HL-60 (cell line): ENCODE measurements around the gene PRKRIP1.
"Not testable (repeated sequence)": the region's sequence is repeated elsewhere in the genome, so short reads cannot be mapped to it uniquely, and the experiment has no call there.

ENCODE experiments used
- GABPA ChIP-seq: IDR thresholded peaks from 2 replicates; pipeline ENCODE4 v1.6.1; 2012; ENCODE audit warnings: low read depth
- TF ChIP-seq, protein P1 (sequence below): IDR thresholded peaks from one replicate; pipeline ENCODE4 v1.5.1; 2011; ENCODE audit warnings: low read length, control low read depth, inconsistent platforms; ENCODE audit not compliant: insufficient read depth

DNA sequence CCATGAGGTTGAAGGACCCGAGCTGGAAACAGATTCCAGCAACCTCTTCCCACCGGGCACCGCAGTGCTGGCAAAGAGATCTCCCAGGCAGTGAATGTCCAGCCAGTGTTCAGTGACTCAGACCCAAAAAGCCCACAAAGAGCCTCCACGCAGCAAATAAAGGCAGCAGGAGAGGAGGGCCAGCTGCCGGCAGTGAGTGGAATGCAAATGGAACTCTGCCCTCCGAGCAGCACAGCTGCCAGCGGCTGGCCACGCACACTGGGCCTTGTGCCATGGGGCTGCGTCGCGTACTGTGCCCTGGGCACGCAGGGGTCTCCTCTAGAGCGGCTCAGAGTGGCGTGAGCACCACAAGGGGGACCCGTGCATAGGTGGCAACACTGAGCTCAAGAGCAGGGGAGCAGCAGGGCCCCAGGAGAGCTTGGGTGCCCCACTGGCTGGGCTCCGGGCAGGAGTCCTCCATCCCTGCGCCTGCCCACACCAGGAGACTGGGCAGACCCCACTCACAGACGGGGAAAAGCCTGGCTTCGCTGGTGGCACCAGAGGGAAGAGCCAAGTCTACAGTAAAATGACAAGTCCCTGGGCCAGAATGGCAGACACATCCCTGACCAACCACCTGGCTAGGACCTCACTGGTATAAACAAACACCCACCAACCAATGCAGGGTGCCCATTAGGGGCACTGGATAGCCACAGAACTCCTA is 78.7 kb downstream of the PRKRIP1 start:
- TF ChIP-seq, protein P1, sequence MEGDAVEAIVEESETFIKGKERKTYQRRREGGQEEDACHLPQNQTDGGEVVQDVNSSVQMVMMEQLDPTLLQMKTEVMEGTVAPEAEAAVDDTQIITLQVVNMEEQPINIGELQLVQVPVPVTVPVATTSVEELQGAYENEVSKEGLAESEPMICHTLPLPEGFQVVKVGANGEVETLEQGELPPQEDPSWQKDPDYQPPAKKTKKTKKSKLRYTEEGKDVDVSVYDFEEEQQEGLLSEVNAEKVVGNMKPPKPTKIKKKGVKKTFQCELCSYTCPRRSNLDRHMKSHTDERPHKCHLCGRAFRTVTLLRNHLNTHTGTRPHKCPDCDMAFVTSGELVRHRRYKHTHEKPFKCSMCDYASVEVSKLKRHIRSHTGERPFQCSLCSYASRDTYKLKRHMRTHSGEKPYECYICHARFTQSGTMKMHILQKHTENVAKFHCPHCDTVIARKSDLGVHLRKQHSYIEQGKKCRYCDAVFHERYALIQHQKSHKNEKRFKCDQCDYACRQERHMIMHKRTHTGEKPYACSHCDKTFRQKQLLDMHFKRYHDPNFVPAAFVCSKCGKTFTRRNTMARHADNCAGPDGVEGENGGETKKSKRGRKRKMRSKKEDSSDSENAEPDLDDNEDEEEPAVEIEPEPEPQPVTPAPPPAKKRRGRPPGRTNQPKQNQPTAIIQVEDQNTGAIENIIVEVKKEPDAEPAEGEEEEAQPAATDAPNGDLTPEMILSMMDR: not testable (repeated sequence)
- not testable (repeated sequence) for TF ChIP-seq GABPA
